ENCODE results near the gene KIF3C.
"Not testable (repeated sequence)": the region's sequence is repeated elsewhere in the genome, so short reads cannot be mapped to it uniquely, and the experiment has no call there.

Gene KIF3C

GRCh38 chr2:25982273-25982967 lies at the start of gene KIF3C:
Gene KIF3C (minus strand): TSS chr2:25982497. CDS start chr2:25981917, 580 bp downstream.
- DNase-seq (ENCODE audit: low spot score) = peak; percentile 59

- DNase-seq (ENCODE audit: low spot score) = not testable (repeated sequence)
These were observed 45.8 kb upstream of the KIF3C start for GRCh38 chr2:26028083-26028482.

GRCh38 chr2:26025509-26025908 lies 43.2 kb upstream of the KIF3C start:
- DNase-seq (ENCODE audit: low spot score) = no peak

- no peak for DNase-seq (ENCODE audit: low spot score)
These were observed 42.0 kb upstream of the KIF3C start for GRCh38 chr2:26024260-26024659.

GRCh38 chr2:26020231-26020640 lies 37.9 kb upstream of the KIF3C start:
- DNase-seq (ENCODE audit: low spot score) = no peak

GRCh38 chr2:26018184-26019055 lies 36.1 kb upstream of the KIF3C start:
- DNase-seq (ENCODE audit: low spot score) = peak; percentile 38

- no peak for DNase-seq (ENCODE audit: low spot score)
These were observed 35.3 kb upstream of the KIF3C start for GRCh38 chr2:26017464-26018183.

- not testable (repeated sequence) for DNase-seq (ENCODE audit: low spot score)
These were observed 34.4 kb upstream of the KIF3C start for GRCh38 chr2:26016706-26017045.

GRCh38 chr2:26016012-26016705 lies 33.9 kb upstream of the KIF3C start:
- no peak for DNase-seq (ENCODE audit: low spot score)

- DNase-seq (ENCODE audit: low spot score) = no peak
These were observed 31.4 kb upstream of the KIF3C start for GRCh38 chr2:26013668-26014067.

- DNase-seq (ENCODE audit: low spot score) = no peak
These were observed 29.9 kb upstream of the KIF3C start for GRCh38 chr2:26011990-26012856.

- no peak for DNase-seq (ENCODE audit: low spot score)
These were observed 29.3 kb upstream of the KIF3C start for GRCh38 chr2:26011609-26011989.

GRCh38 chr2:26010943-26011342 lies 28.6 kb upstream of the KIF3C start:
- no peak for DNase-seq (ENCODE audit: low spot score)

- no peak for DNase-seq (ENCODE audit: low spot score)
These were observed 27.3 kb upstream of the KIF3C start for GRCh38 chr2:26009567-26009963.

GRCh38 chr2:26008851-26009566 lies 26.7 kb upstream of the KIF3C start:
- DNase-seq (ENCODE audit: low spot score) = no peak

- DNase-seq (ENCODE audit: low spot score) = no peak
These were observed 25.8 kb upstream of the KIF3C start for GRCh38 chr2:26008095-26008494.

- DNase-seq (ENCODE audit: low spot score) = no peak
These were observed 20.5 kb upstream of the KIF3C start for GRCh38 chr2:26002632-26003310.

GRCh38 chr2:26001743-26002351 lies 19.6 kb upstream of the KIF3C start:
- DNase-seq (ENCODE audit: low spot score) = no peak

GRCh38 chr2:26000561-26001082 lies 18.3 kb upstream of the KIF3C start:
- no peak for DNase-seq (ENCODE audit: low spot score)

Measured in HuH-7.5 (cell line).